Neuronal stem cell (in vitro differentiated cells): ENCODE measurements around the gene DNAAF6.

Experiments used
- DNase-seq: peaks from one replicate; pipeline ENCODE4 v3.0.0-alpha.2; 2013; ENCODE audit warnings: low spot score
- H2AFZ ChIP-seq: one replicate; pipeline ENCODE4 v1.6.1; 2013; ENCODE audit warnings: mild to moderate bottlenecking, low read length, inconsistent platforms
- H2AK5ac ChIP-seq: 2 replicates; pipeline ENCODE4 v1.6.1; 2013; ENCODE audit warnings: low read depth, mild to moderate bottlenecking, inconsistent platforms, low read length, moderate library complexity, mixed read lengths
- H2BK120ac ChIP-seq: 2 replicates; pipeline ENCODE4 v1.6.1; 2013; ENCODE audit warnings: low read depth, mild to moderate bottlenecking, inconsistent platforms, low read length, moderate library complexity, mixed read lengths
- H2BK12ac ChIP-seq: one replicate; pipeline ENCODE4 v1.6.1; 2013; ENCODE audit warnings: low read length, inconsistent platforms
- H2BK15ac ChIP-seq: 2 replicates; pipeline ENCODE4 v1.6.1; 2013; ENCODE audit warnings: mild to moderate bottlenecking, low read length, inconsistent platforms, mixed read lengths
- H2BK5ac ChIP-seq: one replicate; pipeline ENCODE4 v1.6.1; 2013; ENCODE audit warnings: inconsistent platforms, mild to moderate bottlenecking, low read length, moderate library complexity
- H3K14ac ChIP-seq: one replicate; pipeline ENCODE4 v1.6.1; 2013; ENCODE audit warnings: low read length, inconsistent platforms
- H3K18ac ChIP-seq: 2 replicates; pipeline ENCODE4 v1.6.1; 2013; ENCODE audit warnings: low read length, inconsistent platforms
- H3K23ac ChIP-seq: 2 replicates; pipeline ENCODE4 v1.6.1; 2013; ENCODE audit warnings: low read depth, mild to moderate bottlenecking, mixed read lengths, low read length, inconsistent platforms; ENCODE audit not compliant: poor library complexity
- H3K27ac ChIP-seq: replicated peaks from 3 replicates; pipeline ENCODE4 v1.5.1; 2013; ENCODE audit warnings: low read length, inconsistent platforms
- H3K27me3 ChIP-seq, 3 experiments: 2 replicates each; pipeline ENCODE4 v1.6.1; 2013; ENCODE audit warnings: low read length in 3 of 3, mild to moderate bottlenecking in 2 of 3, inconsistent platforms in 1 of 3, low read depth in 1 of 3, mixed read lengths in 1 of 3, moderate library complexity in 1 of 3; ENCODE audit not compliant: control insufficient read depth in 3 of 3, insufficient read depth in 3 of 3
- H3K36me3 ChIP-seq, 2 donors: replicated peaks in 1 of 2; 2 replicates each; pipeline ENCODE4 v1.6.1; 2013; ENCODE audit warnings: low read length in 2 of 2; ENCODE audit not compliant: control insufficient read depth in 2 of 2, insufficient read depth in 2 of 2
- H3K4ac ChIP-seq: 2 replicates; pipeline ENCODE4 v1.6.1; 2013; ENCODE audit warnings: inconsistent platforms, mild to moderate bottlenecking, low read length, moderate library complexity
- H3K4me1 ChIP-seq, 2 donors: 1 replicate in 1 of 2; 2 replicates in 1 of 2; pipeline ENCODE4 v1.6.1; 2013; ENCODE audit warnings: low read length in 2 of 2, low read depth in 1 of 2; ENCODE audit not compliant: control insufficient read depth in 2 of 2, insufficient read depth in 1 of 2
- H3K4me2 ChIP-seq: one replicate; pipeline ENCODE4 v1.6.1; 2013; ENCODE audit warnings: mild to moderate bottlenecking, low read length, inconsistent platforms; ENCODE audit not compliant: insufficient read depth, poor library complexity, severe bottlenecking
- H3K4me3 ChIP-seq, 2 donors: 2 replicates each; pipeline ENCODE4 v1.5.1; 2013; ENCODE audit warnings: low read length in 2 of 2, mild to moderate bottlenecking in 2 of 2, inconsistent platforms in 1 of 2, moderate library complexity in 1 of 2
- H3K79me1 ChIP-seq: one replicate; pipeline ENCODE4 v1.6.1; 2013; ENCODE audit warnings: low read depth, mild to moderate bottlenecking, inconsistent platforms, low read length, moderate library complexity
- H3K9ac ChIP-seq: one replicate; pipeline ENCODE4 v1.6.1; 2013; ENCODE audit warnings: mild to moderate bottlenecking, low read depth, low read length, inconsistent platforms; ENCODE audit not compliant: poor library complexity
- H3K9me3 ChIP-seq, 2 donors: replicated peaks in 1 of 2; 2 replicates each; pipeline versions ENCODE3 to v1.6.1; 2013; ENCODE audit warnings: low read length in 2 of 2, mild to moderate bottlenecking in 2 of 2, inconsistent platforms in 1 of 2, low read depth in 1 of 2, mixed read lengths in 1 of 2, moderate library complexity in 1 of 2; ENCODE audit not compliant: control insufficient read depth in 2 of 2, insufficient read depth in 1 of 2
- H4K8ac ChIP-seq: one replicate; pipeline ENCODE4 v1.6.1; 2013; ENCODE audit warnings: low read depth, mild to moderate bottlenecking, inconsistent platforms, low read length, moderate library complexity
- H4K91ac ChIP-seq: one replicate; pipeline ENCODE4 v1.6.1; 2013; ENCODE audit warnings: low read length, low read depth, mild to moderate bottlenecking, inconsistent platforms; ENCODE audit not compliant: poor library complexity
- WGBS, 2 donors: extraction: QIAGEN DNeasy Blood & Tissue Kit; methylation state at CpG; one replicate each; pipeline ENCODE4 v1.1.7; 2013; ENCODE audit warnings: missing lambda C conversion rate in 2 of 2, mixed read lengths in 1 of 2; ENCODE audit not compliant: insufficient read length in 2 of 2, insufficient replicate concordance in 1 of 2; ENCODE audit errors: extremely low coverage in 2 of 2; 5-methylcytosine and 5-hydroxymethylcytosine counted together

DNAAF6 gene

DNA sequence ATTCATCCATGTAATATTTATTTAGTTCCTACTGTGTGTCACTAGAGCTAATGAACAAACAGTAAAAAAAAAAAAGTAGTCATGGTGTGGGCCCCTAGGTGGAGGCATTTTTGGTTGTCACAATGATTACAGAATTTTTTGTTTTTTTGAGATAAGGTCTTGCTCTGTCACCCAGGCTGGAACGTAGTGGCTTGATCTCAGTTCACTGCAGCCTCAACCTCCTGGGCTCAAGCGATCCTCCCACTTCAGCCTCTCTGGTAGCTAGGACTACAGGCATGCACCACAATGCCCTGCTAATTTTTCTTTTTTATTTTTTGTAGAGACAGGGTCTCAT, 22.0 kb downstream of the DNAAF6 start:
- Histone ChIP-seq H2BK15ac (no peak overlapping the region), H3K18ac (no peak overlapping the region), H2AFZ (no peak overlapping the region), H2BK5ac (no peak overlapping the region), H3K4ac (no peak overlapping the region), H3K4me3 (no peak overlapping the region), H3K36me3 (no peaks in the 10 kb centered on the region), H3K27me3 (no peaks in the 10 kb centered on the region), H3K9me3 (no peaks in the 10 kb centered on the region), H3K79me1 (no peaks in the 10 kb centered on the region), H2BK12ac (no peak overlapping the region), H2AK5ac (no peak overlapping the region), H3K27ac (no peak overlapping the region), H4K8ac (no peak overlapping the region), H3K9ac (no peak overlapping the region), H3K4me2 (no peak overlapping the region), H2BK120ac (no peak overlapping the region), H3K4me1 (no peaks in the 10 kb centered on the region), H4K91ac (no peak overlapping the region), H3K14ac (no peak overlapping the region), H3K23ac (no peak overlapping the region)
- DNase-seq: no peak
- WGBS, 2 donors: no CpG with 5 or more reads among the region's 2 CpGs

DNA sequence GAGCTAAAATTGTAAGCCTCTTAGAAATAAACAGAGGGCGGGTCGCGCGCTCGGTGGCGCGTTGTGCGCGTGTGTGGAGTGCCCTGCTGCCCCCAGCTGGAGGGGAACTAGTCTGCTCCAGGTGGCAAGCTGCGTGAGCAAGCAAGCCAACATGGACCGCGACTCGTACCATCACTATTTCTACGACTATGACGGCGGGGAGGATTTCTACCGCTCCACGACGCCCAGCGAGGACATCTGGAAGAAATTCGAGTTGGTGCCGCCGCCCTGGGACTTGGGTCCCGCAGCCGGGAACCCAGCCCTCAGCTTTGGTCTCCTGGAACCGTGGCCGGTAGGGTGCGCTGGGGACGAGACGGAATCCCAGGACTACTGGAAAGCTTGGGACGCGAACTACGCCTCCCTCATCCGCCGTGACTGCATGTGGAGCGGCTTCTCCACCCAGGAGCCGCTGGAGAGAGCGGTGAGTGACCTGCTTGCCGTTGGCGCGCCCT, 66.1 kb downstream of the DNAAF6 start:
- no peak overlapping the region for H4K91ac ChIP-seq
- H2BK12ac ChIP-seq: no peak overlapping the region
- no peak overlapping the region for H2AK5ac ChIP-seq
- peak overlapping the region; percentile 33 for H3K4me2 ChIP-seq
- H3K79me1 ChIP-seq: no peaks in the 10 kb centered on the region
- peaks cover 0 to 5% (median 3%) of the 10 kb centered on the region in 3 experiments for H3K27me3 ChIP-seq
- no peak for DNase-seq
- H3K9ac ChIP-seq: no peak overlapping the region
- peak overlapping the region in 1 of 2 donors; percentile 73 for H3K4me3 ChIP-seq
- no peak overlapping the region for H2BK5ac ChIP-seq
- H2BK15ac ChIP-seq: no peak overlapping the region
- no peak overlapping the region for H3K18ac ChIP-seq
- no peaks in the 10 kb centered on the region for H3K9me3 ChIP-seq
- no peak overlapping the region for H2AFZ ChIP-seq
- no CpG with 5 or more reads among the region's 41 CpGs for WGBS, 2 donors
- no peaks in the 10 kb centered on the region for H3K4me1 ChIP-seq
- no peak overlapping the region for H3K14ac ChIP-seq
- no peak overlapping the region for H3K27ac ChIP-seq
- H3K36me3 ChIP-seq: no peaks in the 10 kb centered on the region
- H3K23ac ChIP-seq: no peak overlapping the region
- H3K4ac ChIP-seq: no peak overlapping the region
- H2BK120ac ChIP-seq: no peak overlapping the region
- H4K8ac ChIP-seq: no peak overlapping the region

DNA sequence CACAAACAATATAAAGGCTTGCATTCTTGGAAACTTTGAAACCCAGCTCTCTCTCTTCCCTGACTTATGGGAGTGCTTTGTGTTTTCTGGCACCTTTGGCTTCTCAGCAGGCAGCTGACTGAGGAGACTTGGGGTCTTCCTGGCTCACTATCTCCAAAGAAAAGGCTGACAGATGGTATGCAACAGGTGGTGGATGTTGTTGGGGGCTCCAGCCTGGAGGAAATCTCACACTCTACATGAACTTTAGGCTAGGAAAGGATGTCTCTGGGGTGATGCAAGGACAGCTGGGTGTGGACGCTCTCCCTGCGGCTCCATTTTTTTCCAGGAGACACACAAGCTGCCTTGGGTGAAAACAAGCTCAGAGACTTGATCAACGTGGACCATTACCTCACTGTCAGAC, 67.4 kb downstream of the DNAAF6 start:
- Histone ChIP-seq H2BK120ac (no peak overlapping the region), H3K27ac (no peak overlapping the region), H2BK15ac (no peak overlapping the region), H3K9ac (no peak overlapping the region), H3K4ac (no peak overlapping the region), H2BK5ac (no peak overlapping the region), H3K4me1 (no peaks in the 10 kb centered on the region), H3K18ac (no peak overlapping the region), H3K14ac (no peak overlapping the region), H3K4me2 (no peak overlapping the region), H3K23ac (no peak overlapping the region), H2AFZ (no peak overlapping the region), H4K8ac (no peak overlapping the region), H3K9me3 (no peaks in the 10 kb centered on the region), H3K79me1 (no peaks in the 10 kb centered on the region), H2AK5ac (no peak overlapping the region), H4K91ac (no peak overlapping the region), H2BK12ac (no peak overlapping the region), H3K36me3 (no peaks in the 10 kb centered on the region), H3K4me3 (no peak overlapping the region), H3K27me3 (peaks cover 0 to 5% (median 0%) of the 10 kb centered on the region in 3 experiments)
- no CpG with 5 or more reads among the region's 3 CpGs for WGBS, 2 donors
- DNase-seq: no peak

DNA sequence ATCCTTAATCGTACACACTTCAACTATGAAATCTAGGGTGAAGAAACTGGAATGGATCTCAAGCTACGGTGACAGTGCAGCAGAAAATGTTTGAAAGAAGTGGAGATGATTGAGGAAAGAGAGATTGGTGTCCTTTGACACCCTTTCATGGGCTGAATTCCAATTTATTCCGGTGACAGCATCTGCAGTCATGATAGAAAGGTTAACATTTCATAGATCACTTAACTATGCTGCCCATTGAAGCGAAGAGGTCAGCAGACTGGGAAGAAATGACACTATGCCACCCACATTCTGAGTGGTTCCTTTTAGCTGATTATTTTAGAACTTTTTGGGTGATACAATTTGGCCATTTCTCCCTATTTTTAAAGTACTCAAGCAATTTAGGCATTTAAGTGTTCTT, 82.3 kb downstream of the DNAAF6 start:
- no CpG with 5 or more reads among the region's 4 CpGs for WGBS, 2 donors
- Histone ChIP-seq H3K27me3 (no peaks in the 10 kb centered on the region), H3K4me3 (no peak overlapping the region), H2BK5ac (no peak overlapping the region), H2AK5ac (no peak overlapping the region), H3K4me1 (peaks cover 0 to 1% of the 10 kb centered on the region in 2 donors), H3K27ac (no peak overlapping the region), H4K91ac (no peak overlapping the region), H3K23ac (no peak overlapping the region), H3K9me3 (no peaks in the 10 kb centered on the region), H4K8ac (no peak overlapping the region), H2AFZ (no peak overlapping the region), H3K18ac (no peak overlapping the region), H2BK12ac (no peak overlapping the region), H2BK120ac (no peak overlapping the region), H3K4me2 (no peak overlapping the region), H3K9ac (no peak overlapping the region), H3K79me1 (no peaks in the 10 kb centered on the region), H2BK15ac (no peak overlapping the region), H3K14ac (no peak overlapping the region), H3K4ac (no peak overlapping the region), H3K36me3 (no peaks in the 10 kb centered on the region)
- DNase-seq: no peak
